GM19193 (cell line): ENCODE data around the gene JAM3.

ENCODE experiments used
- POLR2A ChIP-seq: IDR thresholded peaks from 4 replicates; pipeline ENCODE4 v1.6.1; 2011; ENCODE audit not compliant: insufficient read depth, insufficient read length; ENCODE audit errors: extremely low read depth

Gene JAM3

GRCh38 chr11:134034496-134035381 lies 34.1 kb upstream of the JAM3 start:
- TF ChIP-seq POLR2A: no peak

- TF ChIP-seq POLR2A: no peak
Measured at GRCh38 chr11:134036492-134037045, 32.3 kb upstream of the JAM3 start.

- TF ChIP-seq POLR2A: no peak
Measured at GRCh38 chr11:134037046-134037908, 31.6 kb upstream of the JAM3 start.

GRCh38 chr11:134038897-134039470 lies 29.9 kb upstream of the JAM3 start:
- TF ChIP-seq POLR2A: no peak

- TF ChIP-seq POLR2A: no peak
Measured at GRCh38 chr11:134039726-134040385, 29.0 kb upstream of the JAM3 start.

GRCh38 chr11:134040386-134041302 lies 28.2 kb upstream of the JAM3 start:
- no peak for TF ChIP-seq POLR2A

- TF ChIP-seq POLR2A: no peak
Measured at GRCh38 chr11:134041349-134041748, 27.5 kb upstream of the JAM3 start.

GRCh38 chr11:134041791-134042696 lies 26.8 kb upstream of the JAM3 start:
- TF ChIP-seq POLR2A: no peak

GRCh38 chr11:134043821-134044420 lies 25.0 kb upstream of the JAM3 start:
- TF ChIP-seq POLR2A: no peak

- no peak for TF ChIP-seq POLR2A
Measured at GRCh38 chr11:134044514-134045284, 24.2 kb upstream of the JAM3 start.

- TF ChIP-seq POLR2A: no peak
Measured at GRCh38 chr11:134045799-134046635, 22.9 kb upstream of the JAM3 start.
